Mesendoderm (in vitro differentiated cells): ENCODE measurements around the gene FTO.

ENCODE experiments used
- DNase-seq: peaks from one replicate; pipeline ENCODE4 v3.0.0; 2013
- H2AK5ac ChIP-seq: 2 replicates; pipeline ENCODE4 v1.6.1; 2013; ENCODE audit warnings: low read length, inconsistent platforms
- H2BK120ac ChIP-seq: 2 replicates; pipeline ENCODE4 v1.6.1; 2013; ENCODE audit warnings: low read depth, mild to moderate bottlenecking, low read length, moderate library complexity, mixed read lengths
- H2BK15ac ChIP-seq: replicated peaks from 2 replicates; pipeline ENCODE4 v1.6.1; 2013; ENCODE audit warnings: low read depth, mild to moderate bottlenecking, moderate library complexity
- H2BK5ac ChIP-seq: 2 replicates; pipeline ENCODE4 v1.6.1; 2013; ENCODE audit warnings: low read length, inconsistent platforms
- H3K18ac ChIP-seq: 2 replicates; pipeline ENCODE4 v1.6.1; 2013; ENCODE audit warnings: mild to moderate bottlenecking, low read length, mixed read lengths
- H3K23ac ChIP-seq: one replicate; pipeline ENCODE4 v1.6.1; 2013; ENCODE audit warnings: low read length
- H3K27ac ChIP-seq: 2 replicates; pipeline ENCODE4 v1.5.1; 2013; ENCODE audit warnings: low read depth, mild to moderate bottlenecking, inconsistent platforms, low read length, moderate library complexity
- H3K27me3 ChIP-seq: 2 replicates; pipeline ENCODE4 v1.6.1; 2013; ENCODE audit warnings: low read length, control low read depth, mild to moderate bottlenecking, inconsistent platforms; ENCODE audit not compliant: insufficient read depth, poor library complexity
- H3K36me3 ChIP-seq: 2 replicates; pipeline ENCODE4 v1.6.1; 2013; ENCODE audit warnings: low read length, inconsistent platforms; ENCODE audit not compliant: control insufficient read depth, insufficient read depth
- H3K4ac ChIP-seq: one replicate; pipeline ENCODE4 v1.6.1; 2013; ENCODE audit warnings: low read depth, mild to moderate bottlenecking, low read length, moderate library complexity
- H3K4me1 ChIP-seq: 2 replicates; pipeline ENCODE4 v1.6.1; 2013; ENCODE audit warnings: low read depth, low read length, inconsistent platforms; ENCODE audit not compliant: control insufficient read depth
- H3K4me2 ChIP-seq: 2 replicates; pipeline ENCODE4 v1.6.1; 2013; ENCODE audit warnings: low read length
- H3K4me3 ChIP-seq: 2 replicates; pipeline ENCODE4 v1.5.1; 2013; ENCODE audit warnings: mild to moderate bottlenecking, low read length
- H3K56ac ChIP-seq: one replicate; pipeline ENCODE4 v1.6.1; 2013; ENCODE audit warnings: low read length
- H3K79me1 ChIP-seq: 2 replicates; pipeline ENCODE4 v1.6.1; 2013; ENCODE audit warnings: low read length, inconsistent platforms
- H3K79me2 ChIP-seq: 2 replicates; pipeline ENCODE4 v1.6.1; 2013; ENCODE audit warnings: mild to moderate bottlenecking, low read length; ENCODE audit not compliant: control insufficient read depth, insufficient read depth
- H3K9ac ChIP-seq: 2 replicates; pipeline ENCODE4 v1.6.1; 2013; ENCODE audit warnings: low read length, inconsistent platforms
- H4K5ac ChIP-seq: one replicate; pipeline ENCODE4 v1.6.1; 2013; ENCODE audit warnings: low read length
- H4K8ac ChIP-seq: one replicate; pipeline ENCODE4 v1.6.1; 2013; ENCODE audit warnings: low read depth, mild to moderate bottlenecking, control low read depth, low read length, moderate library complexity
- WGBS: extraction: QIAGEN DNeasy Blood & Tissue Kit; methylation state at CpG from one replicate; pipeline ENCODE4 v1.1.7; 2013; ENCODE audit warnings: low lambda C conversion rate, missing lambda C conversion rate; ENCODE audit not compliant: insufficient coverage; ENCODE audit errors: extremely low coverage; 5-methylcytosine and 5-hydroxymethylcytosine counted together

The FTO gene

GRCh38 chr16:54097774-54098173 is 393.8 kb downstream of the FTO start:
- Histone ChIP-seq H3K23ac (no peak overlapping the region), H3K4me1 (no peaks in the 10 kb centered on the region), H2BK120ac (no peak overlapping the region), H3K56ac (no peak overlapping the region), H2BK5ac (no peak overlapping the region), H3K4ac (no peak overlapping the region), H3K79me1 (no peaks in the 10 kb centered on the region), H3K36me3 (no peaks in the 10 kb centered on the region), H3K79me2 (no peaks in the 10 kb centered on the region), H3K27me3 (no peaks in the 10 kb centered on the region), H4K8ac (no peak overlapping the region), H4K5ac (no peak overlapping the region), H3K9ac (no peak overlapping the region), H3K4me3 (no peak overlapping the region), H3K4me2 (no peak overlapping the region), H2BK15ac (no peak overlapping the region), H2AK5ac (no peak overlapping the region), H3K27ac (no peak overlapping the region), H3K18ac (no peak overlapping the region)
- DNase-seq: no peak
- WGBS: no CpG with 5 or more reads among the region's 3 CpGs

GRCh38 chr16:54098247-54098646 is 394.3 kb downstream of the FTO start:
- Histone ChIP-seq H2BK15ac (no peak overlapping the region), H3K23ac (no peak overlapping the region), H3K4me1 (no peaks in the 10 kb centered on the region), H3K56ac (no peak overlapping the region), H2AK5ac (no peak overlapping the region), H3K4me3 (no peak overlapping the region), H3K79me1 (no peaks in the 10 kb centered on the region), H4K8ac (no peak overlapping the region), H2BK5ac (no peak overlapping the region), H2BK120ac (no peak overlapping the region), H3K27me3 (no peaks in the 10 kb centered on the region), H3K9ac (no peak overlapping the region), H3K27ac (no peak overlapping the region), H3K4ac (no peak overlapping the region), H3K4me2 (no peak overlapping the region), H3K18ac (no peak overlapping the region), H3K36me3 (no peaks in the 10 kb centered on the region), H4K5ac (no peak overlapping the region), H3K79me2 (no peaks in the 10 kb centered on the region)
- no CpG with 5 or more reads among the region's 2 CpGs for WGBS
- peak; percentile 11 for DNase-seq

GRCh38 chr16:54099627-54100026 is 395.7 kb downstream of the FTO start:
- H3K56ac ChIP-seq: no peak overlapping the region
- H3K4me2 ChIP-seq: no peak overlapping the region
- H2BK120ac ChIP-seq: no peak overlapping the region
- H3K27me3 ChIP-seq: no peaks in the 10 kb centered on the region
- no peak overlapping the region for H4K8ac ChIP-seq
- no peak overlapping the region for H3K4me3 ChIP-seq
- no peaks in the 10 kb centered on the region for H3K79me2 ChIP-seq
- H2BK15ac ChIP-seq: no peak overlapping the region
- H3K18ac ChIP-seq: no peak overlapping the region
- no CpG with 5 or more reads among the region's 5 CpGs for WGBS
- no peak overlapping the region for H3K4ac ChIP-seq
- H3K9ac ChIP-seq: no peak overlapping the region
- no peak overlapping the region for H3K27ac ChIP-seq
- no peak overlapping the region for H2AK5ac ChIP-seq
- H3K23ac ChIP-seq: no peak overlapping the region
- no peak overlapping the region for H4K5ac ChIP-seq
- no peak overlapping the region for H2BK5ac ChIP-seq
- DNase-seq: no peak
- no peaks in the 10 kb centered on the region for H3K4me1 ChIP-seq
- no peaks in the 10 kb centered on the region for H3K79me1 ChIP-seq
- no peaks in the 10 kb centered on the region for H3K36me3 ChIP-seq

GRCh38 chr16:54102888-54103866 is 399.2 kb downstream of the FTO start:
- no peaks in the 10 kb centered on the region for H3K79me2 ChIP-seq
- H2BK120ac ChIP-seq: no peak overlapping the region
- H2BK5ac ChIP-seq: no peak overlapping the region
- no peak overlapping the region for H4K5ac ChIP-seq
- no peak overlapping the region for H2BK15ac ChIP-seq
- no peaks in the 10 kb centered on the region for H3K79me1 ChIP-seq
- no peak overlapping the region for H4K8ac ChIP-seq
- WGBS: no CpG with 5 or more reads among the region's 10 CpGs
- no peak overlapping the region for H3K4me3 ChIP-seq
- no peak overlapping the region for H3K4me2 ChIP-seq
- H3K9ac ChIP-seq: no peak overlapping the region
- no peaks in the 10 kb centered on the region for H3K4me1 ChIP-seq
- no peak overlapping the region for H3K4ac ChIP-seq
- H3K36me3 ChIP-seq: no peaks in the 10 kb centered on the region
- H3K56ac ChIP-seq: no peak overlapping the region
- DNase-seq: no peak
- H3K23ac ChIP-seq: no peak overlapping the region
- no peak overlapping the region for H3K18ac ChIP-seq
- no peak overlapping the region for H3K27ac ChIP-seq
- no peaks in the 10 kb centered on the region for H3K27me3 ChIP-seq
- no peak overlapping the region for H2AK5ac ChIP-seq

- no peak overlapping the region for H2BK5ac ChIP-seq
- no peak overlapping the region for H3K56ac ChIP-seq
- H2BK120ac ChIP-seq: no peak overlapping the region
- H3K9ac ChIP-seq: no peak overlapping the region
- H3K18ac ChIP-seq: no peak overlapping the region
- no peak overlapping the region for H2AK5ac ChIP-seq
- no peaks in the 10 kb centered on the region for H3K27me3 ChIP-seq
- no peak overlapping the region for H4K5ac ChIP-seq
- H3K4ac ChIP-seq: no peak overlapping the region
- no peak overlapping the region for H2BK15ac ChIP-seq
- H3K4me1 ChIP-seq: no peaks in the 10 kb centered on the region
- no peak overlapping the region for H3K23ac ChIP-seq
- H3K79me1 ChIP-seq: no peaks in the 10 kb centered on the region
- H3K79me2 ChIP-seq: no peaks in the 10 kb centered on the region
- no CpG with 5 or more reads among the region's 5 CpGs for WGBS
- peak; percentile 65 for DNase-seq
- H4K8ac ChIP-seq: no peak overlapping the region
- no peak overlapping the region for H3K27ac ChIP-seq
- no peaks in the 10 kb centered on the region for H3K36me3 ChIP-seq
- no peak overlapping the region for H3K4me3 ChIP-seq
- no peak overlapping the region for H3K4me2 ChIP-seq
Measured at GRCh38 chr16:54106057-54106456, 402.1 kb downstream of the FTO start.
